Activated T-helper 17 cell treated with anti-CD3 and anti-CD28 coated beads, Interleukin-2, amount 50 U/mL, for 72 hours (primary cell): Measurements from ENCODE around the gene DCPS. TPM values are rescaled to one million over a fixed set of nuclear protein-coding genes. Genes with fewer than 3 reads are reported as not detected.
A peak's percentile ranks its signal among the peaks of the same experiment; 100 is the strongest.
"Not testable (repeated sequence)": the region's sequence is repeated elsewhere in the genome, so short reads cannot be mapped to it uniquely, and the experiment has no call there.

Experiments
- ATAC-seq: fragments of 150-1000 bp; cut with Tn5 transposase; replicated peaks from 2 replicates; pipeline ENCODE4 v1.10.0; 2021; ENCODE audit warnings: mild to moderate bottlenecking, moderate library complexity
- H3K27ac Mint-ChIP-seq: one replicate; pipeline ENCODE4 v1.8.0; 2022; ENCODE audit warnings: mixed read lengths
- H3K27me3 Mint-ChIP-seq: one replicate; pipeline ENCODE4 v1.8.0; 2022; ENCODE audit warnings: mixed read lengths
- H3K36me3 Mint-ChIP-seq: one replicate; pipeline ENCODE4 v1.8.0; 2022; ENCODE audit warnings: low read depth, mild to moderate bottlenecking, mixed read lengths
- H3K4me1 Mint-ChIP-seq: one replicate; pipeline ENCODE4 v1.8.0; 2022; ENCODE audit warnings: mixed read lengths
- H3K4me3 Mint-ChIP-seq: one replicate; pipeline ENCODE4 v1.8.0; 2022; ENCODE audit warnings: mild to moderate bottlenecking, mixed read lengths
- H3K9me3 Mint-ChIP-seq: one replicate; pipeline ENCODE4 v1.8.0; 2022; ENCODE audit warnings: mixed read lengths
- total RNA-seq, 2 donors: library from RNA; stranded (reverse); gene quantifications; one replicate each; pipeline ENCODE4 v1.2.3, GENCODE V29; 2022

DCPS gene
- total RNA-seq, 2 donors from 2014 or later: 28.1 to 47.5 TPM

- ATAC-seq: no peak
- H3K4me1 Mint-ChIP-seq: peaks cover 9% of the 10 kb centered on the region
- no peaks in the 10 kb centered on the region for H3K27me3 Mint-ChIP-seq
- no peaks in the 10 kb centered on the region for H3K9me3 Mint-ChIP-seq
- H3K4me3 Mint-ChIP-seq: no peak overlapping the region
- no peak overlapping the region for H3K27ac Mint-ChIP-seq
- peaks cover 77% of the 10 kb centered on the region for H3K36me3 Mint-ChIP-seq
These were observed 35.4 kb downstream of the DCPS start for GRCh38 chr11:126339073-126339862.

DNA sequence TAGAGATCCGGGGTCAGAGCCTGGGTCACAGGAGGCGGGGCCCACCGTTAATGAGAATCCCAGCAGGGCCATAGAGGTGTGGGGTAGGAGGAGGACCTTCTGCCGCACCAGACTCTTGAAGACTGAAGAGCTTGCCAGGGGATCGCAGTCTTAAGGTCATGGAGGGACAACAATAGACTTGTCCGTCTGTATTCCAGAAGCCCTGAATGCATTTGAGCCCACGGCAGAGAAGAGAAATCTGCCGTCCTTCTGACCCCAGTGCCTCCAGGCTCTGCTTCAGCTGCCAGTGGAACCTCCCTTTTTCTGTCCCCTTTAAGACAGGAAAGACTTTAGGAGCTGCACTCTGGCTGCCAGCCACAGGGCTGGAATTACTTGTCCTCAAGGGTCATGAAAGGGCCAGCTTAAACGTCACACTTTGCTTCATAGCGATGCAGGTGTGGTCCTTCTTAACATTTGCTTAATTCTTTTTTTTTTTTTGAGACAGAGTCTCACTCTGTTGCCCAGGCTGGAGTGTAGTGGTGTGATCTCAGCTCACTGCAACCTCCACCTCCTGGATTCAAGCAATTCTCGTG is 36.1 kb downstream of the DCPS start:
- no peaks in the 10 kb centered on the region for H3K9me3 Mint-ChIP-seq
- H3K27me3 Mint-ChIP-seq: no peaks in the 10 kb centered on the region
- no peak for ATAC-seq
- peaks cover 81% of the 10 kb centered on the region for H3K36me3 Mint-ChIP-seq
- peaks cover 9% of the 10 kb centered on the region for H3K4me1 Mint-ChIP-seq
- no peak overlapping the region for H3K4me3 Mint-ChIP-seq
- no peak overlapping the region for H3K27ac Mint-ChIP-seq

DNA sequence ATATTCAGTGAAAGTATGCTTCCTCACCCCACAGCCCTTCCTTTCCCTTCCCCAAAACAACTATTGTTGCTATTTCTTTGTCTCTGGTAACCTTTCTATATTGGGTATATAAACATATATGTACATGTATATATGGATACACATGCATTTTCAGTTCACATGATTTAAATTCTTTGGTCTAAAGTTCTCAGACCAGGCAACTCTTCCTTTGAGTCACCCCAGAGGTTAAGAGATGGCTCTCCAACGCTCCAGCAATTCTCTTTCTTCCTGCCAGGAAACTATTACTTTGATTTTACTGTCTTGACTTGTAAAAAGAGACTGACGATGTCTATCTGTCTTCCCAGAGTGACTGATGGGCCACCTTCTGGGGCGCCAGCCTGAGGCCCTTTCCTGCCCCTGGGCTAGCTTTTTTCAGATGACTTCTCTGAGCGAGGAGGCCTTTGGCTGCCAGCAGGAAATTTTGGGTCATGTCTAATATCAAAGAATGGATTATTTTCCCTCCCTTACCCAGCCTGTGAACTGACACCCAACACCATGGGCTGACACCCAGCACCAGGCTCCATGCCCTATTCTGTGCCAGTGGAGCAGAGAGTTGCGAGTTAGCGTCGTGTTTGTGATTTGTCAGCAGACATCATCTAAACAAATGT is 37.2 kb downstream of the DCPS start:
- peak overlapping the region; percentile 64 for H3K27ac Mint-ChIP-seq
- no peak for ATAC-seq
- no peaks in the 10 kb centered on the region for H3K27me3 Mint-ChIP-seq
- H3K36me3 Mint-ChIP-seq: peaks cover 80% of the 10 kb centered on the region
- H3K4me1 Mint-ChIP-seq: peaks cover 8% of the 10 kb centered on the region
- H3K4me3 Mint-ChIP-seq: no peak overlapping the region
- H3K9me3 Mint-ChIP-seq: no peaks in the 10 kb centered on the region

DNA sequence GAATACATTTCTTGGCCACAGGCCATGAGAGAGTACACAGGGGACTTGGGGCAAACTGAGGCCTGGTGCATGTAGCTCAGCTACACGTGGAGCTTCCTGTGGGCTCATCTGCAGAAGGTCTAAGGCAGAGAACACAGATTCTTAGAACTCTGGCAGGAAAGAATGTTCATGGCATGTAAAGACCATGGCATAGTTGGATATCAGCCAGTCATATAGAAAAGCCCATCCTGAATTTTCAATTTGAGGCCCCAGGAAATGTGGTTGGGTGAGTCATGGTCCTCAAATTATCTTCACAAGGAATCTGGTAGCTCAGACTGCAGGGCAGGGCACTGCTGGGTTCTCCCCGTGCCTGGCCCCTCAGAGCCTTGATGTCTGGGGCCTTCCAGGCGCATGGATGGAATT is 37.9 kb downstream of the DCPS start:
- peak overlapping the region; percentile 64 for H3K27ac Mint-ChIP-seq
- peaks cover 78% of the 10 kb centered on the region for H3K36me3 Mint-ChIP-seq
- H3K9me3 Mint-ChIP-seq: no peaks in the 10 kb centered on the region
- peaks cover 5% of the 10 kb centered on the region for H3K4me1 Mint-ChIP-seq
- H3K4me3 Mint-ChIP-seq: no peak overlapping the region
- peak; percentile 52 for ATAC-seq
- no peaks in the 10 kb centered on the region for H3K27me3 Mint-ChIP-seq

GRCh38 chr11:126343051-126343450 is 39.2 kb downstream of the DCPS start:
- Mint-ChIP-seq H3K9me3 (no peaks in the 10 kb centered on the region), H3K27ac (no peak overlapping the region), H3K4me1 (peaks cover 5% of the 10 kb centered on the region), H3K4me3 (no peak overlapping the region), H3K27me3 (no peaks in the 10 kb centered on the region), H3K36me3 (peaks cover 77% of the 10 kb centered on the region)
- ATAC-seq: no peak

GRCh38 chr11:126344141-126345080 is 40.6 kb downstream of the DCPS start:
- no peaks in the 10 kb centered on the region for H3K27me3 Mint-ChIP-seq
- H3K9me3 Mint-ChIP-seq: no peaks in the 10 kb centered on the region
- H3K4me1 Mint-ChIP-seq: peaks cover 12% of the 10 kb centered on the region
- peaks cover 64% of the 10 kb centered on the region for H3K36me3 Mint-ChIP-seq
- no peak overlapping the region for H3K4me3 Mint-ChIP-seq
- ATAC-seq: no peak
- H3K27ac Mint-ChIP-seq: peak overlapping the region; percentile 43

GRCh38 chr11:126345283-126345682 is 41.4 kb downstream of the DCPS start:
- H3K9me3 Mint-ChIP-seq: no peaks in the 10 kb centered on the region

GRCh38 chr11:126345759-126346585 is 42.1 kb downstream of the DCPS start:
- no peaks in the 10 kb centered on the region for H3K27me3 Mint-ChIP-seq
- peak; percentile 18 for ATAC-seq
- peak overlapping the region; percentile 90 for H3K27ac Mint-ChIP-seq
- no peak overlapping the region for H3K4me3 Mint-ChIP-seq
- no peaks in the 10 kb centered on the region for H3K9me3 Mint-ChIP-seq
- H3K4me1 Mint-ChIP-seq: peaks cover 16% of the 10 kb centered on the region
- peaks cover 55% of the 10 kb centered on the region for H3K36me3 Mint-ChIP-seq

More at GRCh38 chr11:126345283-126345682, 41.4 kb downstream of the DCPS start:
- Mint-ChIP-seq H3K4me1 (peaks cover 12% of the 10 kb centered on the region), H3K27me3 (no peaks in the 10 kb centered on the region), H3K27ac (peak overlapping the region; percentile 90), H3K36me3 (peaks cover 56% of the 10 kb centered on the region), H3K4me3 (no peak overlapping the region)
- no peak for ATAC-seq

GRCh38 chr11:126346586-126346940 is 42.7 kb downstream of the DCPS start:
- Mint-ChIP-seq H3K9me3 (no peaks in the 10 kb centered on the region), H3K36me3 (peaks cover 50% of the 10 kb centered on the region), H3K27me3 (no peaks in the 10 kb centered on the region), H3K27ac (peak overlapping the region; percentile 90), H3K4me3 (no peak overlapping the region), H3K4me1 (peaks cover 16% of the 10 kb centered on the region)
- no peak for ATAC-seq

- H3K27ac Mint-ChIP-seq, H3K27me3 Mint-ChIP-seq, H3K4me3 Mint-ChIP-seq, ATAC-seq, H3K9me3 Mint-ChIP-seq: not testable (repeated sequence)
- Mint-ChIP-seq H3K36me3 (peaks cover 46% of the 10 kb centered on the region), H3K4me1 (peaks cover 16% of the 10 kb centered on the region)
These were observed 43.1 kb downstream of the DCPS start for GRCh38 chr11:126346946-126347345.

- Mint-ChIP-seq H3K27ac (peak overlapping the region; percentile 81), H3K9me3 (no peaks in the 10 kb centered on the region), H3K27me3 (no peaks in the 10 kb centered on the region), H3K4me3 (peak overlapping the region; percentile 39), H3K36me3 (peaks cover 37% of the 10 kb centered on the region), H3K4me1 (peaks cover 18% of the 10 kb centered on the region)
- ATAC-seq: no peak
These were observed 44.1 kb downstream of the DCPS start for GRCh38 chr11:126347751-126348668.

DNA sequence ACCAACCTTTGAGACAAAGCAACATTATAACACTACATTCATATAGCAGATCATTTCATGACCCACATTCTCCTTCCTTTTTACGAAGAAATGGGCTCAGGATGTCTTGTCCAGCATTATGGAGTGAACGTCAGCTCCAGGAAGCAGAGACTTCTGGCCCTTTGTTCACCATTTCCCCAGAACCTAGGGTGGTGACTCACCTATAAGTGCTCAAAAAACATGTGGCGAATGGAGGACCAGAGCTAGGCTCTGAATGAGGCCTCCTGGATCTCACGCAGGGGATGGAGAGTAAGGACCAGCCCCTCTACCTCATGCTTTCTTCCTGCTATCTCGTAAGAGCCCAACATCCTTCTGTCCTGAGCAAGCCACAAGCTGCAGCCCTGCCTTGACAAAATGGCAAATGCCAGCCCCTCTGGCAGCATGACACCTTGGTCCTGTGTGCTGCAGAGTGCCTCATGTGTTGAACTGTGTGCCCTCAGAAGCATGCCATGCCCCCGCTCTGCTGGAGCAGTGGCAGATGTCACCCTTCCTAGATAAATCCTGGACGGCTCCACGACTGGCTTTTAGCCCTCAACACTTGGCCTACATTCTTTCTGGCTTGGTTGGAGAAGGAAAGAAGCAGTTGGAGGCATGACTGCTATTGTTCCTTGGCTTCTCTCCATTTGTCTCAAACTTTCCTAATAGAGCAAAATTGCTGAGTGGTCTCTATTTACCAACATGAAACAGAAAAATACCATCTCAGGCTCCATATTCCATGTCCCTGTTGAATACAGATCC is 45.1 kb downstream of the DCPS start:
- H3K4me1 Mint-ChIP-seq: peaks cover 27% of the 10 kb centered on the region
- peak overlapping the region; percentile 39 for H3K4me3 Mint-ChIP-seq
- no peaks in the 10 kb centered on the region for H3K27me3 Mint-ChIP-seq
- peaks cover 28% of the 10 kb centered on the region for H3K36me3 Mint-ChIP-seq
- H3K27ac Mint-ChIP-seq: peak overlapping the region; percentile 81
- ATAC-seq: peak; percentile 51
- H3K9me3 Mint-ChIP-seq: no peaks in the 10 kb centered on the region
